Psoas muscle (tissue), 8 donors: Measurements from ENCODE around the gene COQ8B. TPM values are rescaled to one million over a fixed set of nuclear protein-coding genes. Genes with fewer than 3 reads are reported as not detected.
"Not testable (repeated sequence)": the region's sequence is repeated elsewhere in the genome, so short reads cannot be mapped to it uniquely, and the experiment has no call there.

Source experiments
- ATAC-seq, 4 donors: fragments of 200-7000 bp; cut with Tn5 transposase; one replicate each; pipeline ENCODE4 v1.9.1; 2020; ENCODE audit warnings: moderate library complexity in 3 of 4, mild to moderate bottlenecking in 2 of 4
- DNase-seq, 2 donors: peaks; one replicate each; pipeline ENCODE4 v3.0.0-alpha.2; 2020
- H3K27ac ChIP-seq: fragments of 200-600 bp; one replicate; pipeline ENCODE4 v1.8.0; 2022
- H3K27me3 ChIP-seq, 3 donors: fragments of 200-600 bp in 1 of 3; one replicate each; pipeline versions ENCODE4 v1.6.1 to v1.8.0; 2013 to 2022; ENCODE audit warnings: low read length in 2 of 3, mild to moderate bottlenecking in 2 of 3, moderate library complexity in 1 of 3; ENCODE audit not compliant: insufficient read depth in 3 of 3
- H3K36me3 ChIP-seq, 2 donors: fragments of 200-600 bp in 1 of 2; one replicate each; pipeline versions ENCODE4 v1.6.1 to v1.8.0; 2013 to 2022; ENCODE audit warnings: low read depth in 1 of 2, mild to moderate bottlenecking in 1 of 2, moderate library complexity in 1 of 2; ENCODE audit not compliant: insufficient read depth in 1 of 2
- H3K4me1 ChIP-seq: fragments of 200-600 bp; one replicate; pipeline ENCODE4 v1.8.0; 2022
- H3K4me3 ChIP-seq: fragments of 200-600 bp; one replicate; pipeline ENCODE4 v1.8.0; 2022; ENCODE audit warnings: mild to moderate bottlenecking
- H3K9me3 ChIP-seq: fragments of 200-600 bp; one replicate; pipeline ENCODE4 v1.8.0; 2022
- WGBS, 3 donors: extraction: QIAGEN DNeasy Blood & Tissue Kit; methylation state at CpG; one replicate each; pipeline versions ENCODE4 v1.1.6 to v1.1.7; 2013; 5-methylcytosine and 5-hydroxymethylcytosine counted together
- intact Hi-C, 2 donors: fragments of 100-400 bp; cut with DNase I; formaldehyde crosslinking; loops; one replicate each; pipeline versions ENCODE4 v1.11.0 to v1.14.2; 2022
- long read RNA-seq, 2 donors: library from polyadenylated mRNA; unstranded; transcript quantifications; one replicate each; pipeline ENCODE4 v2.0.0, GENCODE V29; 2021
- polyA plus RNA-seq, 3 donors: library from polyadenylated mRNA; stranded (reverse); fragments of 200-250 nt; gene quantifications; one replicate each; pipeline ENCODE4 v1.2.3, GENCODE V29; 2013
- total RNA-seq, 4 donors: library from RNA; stranded (reverse); fragmentation: NEBNext Ultra II Directional in 2 of 4; extraction: Animal tissue kit (Norgen Biotek cat#: 25700) in 2 of 4; gene quantifications; one replicate each; pipeline versions ENCODE4 v1.2.1 to v1.2.4, GENCODE V29; 2021 to 2023
- TF ChIP-seq, protein P1 (sequence below): fragments of 200-600 bp; IDR thresholded peaks from one replicate; pipeline ENCODE4 v1.8.0; 2022; ENCODE audit warnings: antibody characterized with exemption
- donor health status: healthy with polysubstance abuse.
- donor health status: DM: no; HTN: no; CAD: no; lungs with moderate emphysema.
- donor health status: Bipolar disorder and iron deficiency.
- donor health status: healthy.
- donor health status: DM: yes; HTN: yes; CAD: no.
- donor health status: DM: no; HTN: no; CAD: no.
- donor health status: DM: no; HTN: no; CAD: no.
- donor health status: DM: yes; HTN: yes; CAD: no.

Gene COQ8B
- total RNA-seq (10 to 100 TPM in 3 of 4 donors, 1 to 10 TPM in 1; 6.8 to 16.2 (median 13.7) TPM), polyA plus RNA-seq (10 to 100 TPM; 13.2 to 43.1 (median 16.1) TPM)
- long read RNA-seq, donor 1, partial matches to known transcripts, result 1 of 6 reads
- long read RNA-seq, donor 1, other reads (novel, unspliced or antisense), result 3 of 6 reads
- long read RNA-seq, donor 2, partial matches to known transcripts, result 3 of 29 reads
- long read RNA-seq, donor 2, other reads (novel, unspliced or antisense), result 22 of 29 reads

GRCh38 chr19:40716482-40717324 lies at the start of gene COQ8B, which contains the start of gene ITPKC:
Gene COQ8B (minus strand): TSS chr19:40716886. CDS start chr19:40714632, 2,254 bp downstream.
Gene ITPKC (plus strand): TSS chr19:40717112. CDS start chr19:40717136, 24 bp downstream.
- Histone ChIP-seq H3K4me3 (peak within 1 kb of the TSS; percentile 76), H3K9me3 (no peaks in the 10 kb centered on the region), H3K4me1 (peaks cover 37% of the 10 kb centered on the region), H3K36me3 (peaks cover 0 to 18% of the 10 kb centered on the region in 2 donors), H3K27me3 (no peaks in the 10 kb centered on the region), H3K27ac (peak within 1 kb of the TSS; percentile 96)
- TF ChIP-seq, protein P1, sequence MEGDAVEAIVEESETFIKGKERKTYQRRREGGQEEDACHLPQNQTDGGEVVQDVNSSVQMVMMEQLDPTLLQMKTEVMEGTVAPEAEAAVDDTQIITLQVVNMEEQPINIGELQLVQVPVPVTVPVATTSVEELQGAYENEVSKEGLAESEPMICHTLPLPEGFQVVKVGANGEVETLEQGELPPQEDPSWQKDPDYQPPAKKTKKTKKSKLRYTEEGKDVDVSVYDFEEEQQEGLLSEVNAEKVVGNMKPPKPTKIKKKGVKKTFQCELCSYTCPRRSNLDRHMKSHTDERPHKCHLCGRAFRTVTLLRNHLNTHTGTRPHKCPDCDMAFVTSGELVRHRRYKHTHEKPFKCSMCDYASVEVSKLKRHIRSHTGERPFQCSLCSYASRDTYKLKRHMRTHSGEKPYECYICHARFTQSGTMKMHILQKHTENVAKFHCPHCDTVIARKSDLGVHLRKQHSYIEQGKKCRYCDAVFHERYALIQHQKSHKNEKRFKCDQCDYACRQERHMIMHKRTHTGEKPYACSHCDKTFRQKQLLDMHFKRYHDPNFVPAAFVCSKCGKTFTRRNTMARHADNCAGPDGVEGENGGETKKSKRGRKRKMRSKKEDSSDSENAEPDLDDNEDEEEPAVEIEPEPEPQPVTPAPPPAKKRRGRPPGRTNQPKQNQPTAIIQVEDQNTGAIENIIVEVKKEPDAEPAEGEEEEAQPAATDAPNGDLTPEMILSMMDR, result peak; percentile 32
- ATAC-seq, result peak; percentile 81 to 86 (median 82)
- WGBS, 3 donors, result 1% methylated on average over 61 to 76 of the region's 76 CpGs
- peak; percentile 100 for DNase-seq
- intact Hi-C loops, result loop anchor here in 1 of 2 donors (5.0 kb wide), 2 partner anchors 36 to 91 kb away; partner anchors contain the start of genes ACTMAP and SNRPA

DNA sequence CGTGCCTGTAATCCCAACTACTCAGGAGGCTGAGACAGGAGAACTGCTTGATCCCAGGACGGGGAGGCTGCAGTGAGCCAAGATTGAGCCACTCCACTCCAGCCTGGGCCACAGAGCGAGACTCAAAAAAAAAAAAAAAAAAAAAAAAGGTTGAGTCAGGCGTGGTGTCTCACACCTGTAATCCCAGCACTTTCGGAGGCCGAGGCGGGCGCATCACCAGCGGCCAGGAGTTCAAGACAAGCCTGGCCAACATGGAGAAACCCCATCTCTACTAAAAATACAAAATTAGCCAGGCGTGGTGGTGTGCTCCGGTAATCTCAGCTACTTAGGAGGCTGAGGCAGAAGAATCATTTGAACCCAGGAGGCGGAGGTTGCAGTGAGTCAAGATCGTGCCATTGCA lies 49.7 kb upstream of the COQ8B start:
- not testable (repeated sequence) for H3K27ac ChIP-seq
- WGBS, 3 donors, result 93 to 96% (median 95%) methylated on average over 12 to 13 of the region's 13 CpGs

DNA sequence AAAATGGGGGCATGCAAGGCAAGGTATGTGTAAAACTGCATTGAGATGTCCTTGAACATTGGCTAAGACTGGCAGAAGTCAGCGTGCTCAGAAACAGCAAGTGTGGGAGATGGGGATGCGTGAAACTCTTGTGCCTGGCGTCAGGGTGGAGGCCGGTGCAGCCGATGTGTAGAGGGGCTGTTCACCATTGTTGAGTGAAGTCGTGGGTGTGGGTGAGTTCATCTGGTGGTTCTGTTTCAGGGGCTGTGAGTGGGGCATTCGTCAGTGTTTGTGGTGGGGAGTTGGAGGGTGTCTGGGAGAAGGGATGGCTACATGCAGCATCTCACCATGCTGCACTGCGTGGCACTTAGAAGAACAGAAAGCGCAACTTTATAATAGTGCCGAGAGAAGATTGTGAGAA lies 47.3 kb upstream of the COQ8B start:
- 89 to 95% (median 90%) methylated on average over 10 of the region's 10 CpGs for WGBS, 3 donors
- H3K27me3 ChIP-seq, result no peaks in the 10 kb centered on the region
- no peak overlapping the region for H3K27ac ChIP-seq
- intact Hi-C loops, result no loop called here
- H3K36me3 ChIP-seq, result peaks cover 17 to 76% of the 10 kb centered on the region in 2 donors
- no peak overlapping the region for H3K4me3 ChIP-seq
- no peak for DNase-seq
- no peaks in the 10 kb centered on the region for H3K9me3 ChIP-seq
- TF ChIP-seq, protein P1, result no peak
- no peaks in the 10 kb centered on the region for H3K4me1 ChIP-seq
- no peak for ATAC-seq

More for the DNA sequence above, 49.7 kb upstream of the COQ8B start:
- H3K4me3 ChIP-seq, H3K27me3 ChIP-seq, H3K9me3 ChIP-seq, intact Hi-C loops, H3K4me1 ChIP-seq, ATAC-seq, DNase-seq: not testable (repeated sequence)
- H3K36me3 ChIP-seq, result peaks cover 17 to 52% of the 10 kb centered on the region in 2 donors

DNA sequence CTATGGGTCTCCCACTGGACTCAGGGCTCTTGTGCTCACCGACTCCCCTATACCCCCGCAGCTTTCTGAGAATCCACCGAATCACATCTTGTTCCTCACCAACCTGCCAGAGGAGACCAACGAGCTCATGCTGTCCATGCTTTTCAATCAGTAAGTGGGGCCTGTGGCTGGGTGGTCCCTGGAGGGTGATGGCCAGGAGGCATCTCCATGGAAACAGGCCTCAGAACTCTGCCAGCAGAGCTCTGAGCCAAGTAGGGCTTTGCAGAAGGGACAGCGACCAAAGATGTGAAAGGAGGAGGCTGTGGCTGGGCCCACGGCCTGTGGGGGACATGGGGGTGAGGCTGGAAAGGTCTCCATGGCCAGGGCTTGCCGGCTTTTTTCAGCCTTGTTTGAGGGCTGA lies 46.8 kb upstream of the COQ8B start:
- H3K27ac ChIP-seq, result no peak overlapping the region

More for the DNA sequence above, 46.8 kb upstream of the COQ8B start:
- 83 to 86% (median 84%) methylated on average over 7 of the region's 7 CpGs for WGBS, 3 donors
- intact Hi-C loops, result no loop called here
- no peaks in the 10 kb centered on the region for H3K27me3 ChIP-seq
- no peak for ATAC-seq
- no peaks in the 10 kb centered on the region for H3K4me1 ChIP-seq
- TF ChIP-seq, protein P1, result no peak
- no peak overlapping the region for H3K4me3 ChIP-seq
- peaks cover 17 to 80% of the 10 kb centered on the region in 2 donors for H3K36me3 ChIP-seq
- no peaks in the 10 kb centered on the region for H3K9me3 ChIP-seq
- DNase-seq, result no peak
